ENCODE measurements around the gene GRIK4.

The GRIK4 gene

DNA sequence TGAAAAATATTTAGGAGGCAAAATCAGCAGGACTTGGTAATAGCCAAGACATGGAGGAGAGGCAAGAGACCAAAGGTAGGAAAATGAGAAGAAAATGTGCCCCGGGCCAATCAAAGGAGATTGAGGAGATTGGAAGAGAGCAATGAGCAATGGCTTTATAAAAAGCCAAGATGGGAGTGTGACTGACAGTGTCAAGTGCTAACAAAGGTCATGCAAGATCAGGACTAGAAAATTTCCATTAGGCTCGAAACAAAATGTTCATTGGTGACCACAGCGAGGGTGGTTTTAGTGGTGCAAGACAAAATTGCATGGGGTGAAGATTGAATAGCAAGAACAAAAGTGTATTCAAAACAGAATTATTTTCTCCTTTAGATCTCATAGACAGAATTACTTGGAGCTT is 467.2 kb downstream of the GRIK4 start:
- Histone ChIP-seq H3K4me3 (replicated peaks; ENCODE audit: insufficient read depth, low read length) (no peak overlapping the region), H3K27ac (replicated peaks) (no peak overlapping the region), H3K27me3 (ENCODE audit: insufficient read depth, poor library complexity, severe bottlenecking) (peaks cover 8% of the 10 kb centered on the region)
- no peak for DNase-seq (ENCODE audit: low read depth in 1 of 2, low spot score in 1 of 2)
- TF ChIP-seq GABPA (IDR thresholded peaks at IDR 0.05; ENCODE audit: low read depth), result no peak
- TF ChIP-seq REST (IDR thresholded peaks at IDR 0.05; ENCODE audit: insufficient replicate concordance, low read depth), result no peak
- TF ChIP-seq, protein P1, sequence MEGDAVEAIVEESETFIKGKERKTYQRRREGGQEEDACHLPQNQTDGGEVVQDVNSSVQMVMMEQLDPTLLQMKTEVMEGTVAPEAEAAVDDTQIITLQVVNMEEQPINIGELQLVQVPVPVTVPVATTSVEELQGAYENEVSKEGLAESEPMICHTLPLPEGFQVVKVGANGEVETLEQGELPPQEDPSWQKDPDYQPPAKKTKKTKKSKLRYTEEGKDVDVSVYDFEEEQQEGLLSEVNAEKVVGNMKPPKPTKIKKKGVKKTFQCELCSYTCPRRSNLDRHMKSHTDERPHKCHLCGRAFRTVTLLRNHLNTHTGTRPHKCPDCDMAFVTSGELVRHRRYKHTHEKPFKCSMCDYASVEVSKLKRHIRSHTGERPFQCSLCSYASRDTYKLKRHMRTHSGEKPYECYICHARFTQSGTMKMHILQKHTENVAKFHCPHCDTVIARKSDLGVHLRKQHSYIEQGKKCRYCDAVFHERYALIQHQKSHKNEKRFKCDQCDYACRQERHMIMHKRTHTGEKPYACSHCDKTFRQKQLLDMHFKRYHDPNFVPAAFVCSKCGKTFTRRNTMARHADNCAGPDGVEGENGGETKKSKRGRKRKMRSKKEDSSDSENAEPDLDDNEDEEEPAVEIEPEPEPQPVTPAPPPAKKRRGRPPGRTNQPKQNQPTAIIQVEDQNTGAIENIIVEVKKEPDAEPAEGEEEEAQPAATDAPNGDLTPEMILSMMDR (IDR thresholded peaks at IDR 0.05; ENCODE audit: insufficient read depth, low read length), result no peak
- no peak for TF ChIP-seq SPI1 (IDR thresholded peaks at IDR 0.05; ENCODE audit: borderline replicate concordance, low read depth)
- TF ChIP-seq POLR2AphosphoS5 (IDR thresholded peaks at IDR 0.05; ENCODE audit: low read depth), result no peak

DNA sequence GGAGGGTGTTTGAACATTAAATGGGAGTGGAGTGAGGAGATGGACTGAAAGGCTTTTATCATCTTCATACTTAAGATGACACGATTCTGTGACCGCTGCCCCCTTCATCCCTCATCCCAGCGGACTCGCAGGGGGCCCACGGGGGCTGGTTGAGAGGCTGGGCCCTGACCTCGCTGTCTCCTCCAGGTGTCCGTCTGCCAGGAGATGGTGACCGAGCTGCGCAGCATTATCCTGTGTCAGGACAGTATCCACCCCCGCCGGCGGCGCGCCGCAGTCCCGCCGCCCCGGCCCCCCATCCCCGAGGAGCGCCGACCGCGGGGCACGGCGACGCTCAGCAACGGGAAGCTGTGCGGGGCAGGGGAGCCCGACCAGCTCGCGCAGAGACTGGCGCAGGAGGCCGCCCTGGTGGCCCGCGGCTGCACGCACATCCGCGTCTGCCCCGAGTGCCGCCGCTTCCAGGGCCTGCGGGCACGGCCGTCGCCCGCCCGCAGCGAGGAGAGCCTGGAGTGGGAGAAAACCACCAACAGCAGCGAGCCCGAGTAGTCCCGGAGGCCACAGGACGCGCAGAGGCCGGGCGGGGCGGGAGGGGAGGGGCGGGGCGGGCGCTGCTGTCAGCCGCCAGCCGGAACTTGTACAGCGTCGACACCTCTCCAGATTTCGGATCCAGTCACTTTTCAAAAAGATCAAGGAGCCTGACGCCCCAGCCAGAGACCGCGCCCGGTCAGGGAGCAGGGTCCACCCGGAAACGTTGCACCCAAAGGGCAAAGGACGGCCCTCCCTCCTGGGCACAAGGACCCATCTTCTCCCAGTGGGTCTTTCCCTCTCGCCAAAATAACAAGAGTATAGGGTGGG is 474.4 kb downstream of the GRIK4 start:
- peaks cover 37% of the 10 kb centered on the region for H3K27me3 ChIP-seq (ENCODE audit: insufficient read depth, poor library complexity, severe bottlenecking)
- TF ChIP-seq REST (IDR thresholded peaks at IDR 0.05; ENCODE audit: insufficient replicate concordance, low read depth) (no peak), SPI1 (IDR thresholded peaks at IDR 0.05; ENCODE audit: borderline replicate concordance, low read depth) (no peak), POLR2AphosphoS5 (IDR thresholded peaks at IDR 0.05; ENCODE audit: low read depth) (no peak), GABPA (IDR thresholded peaks at IDR 0.05; ENCODE audit: low read depth) (no peak)
- TF ChIP-seq, protein P1 (IDR thresholded peaks at IDR 0.05; ENCODE audit: insufficient read depth, low read length), result no peak
- H3K27ac ChIP-seq (replicated peaks), result no peak overlapping the region
- H3K4me3 ChIP-seq (replicated peaks; ENCODE audit: insufficient read depth, low read length), result peak overlapping the region; percentile 28
- peak; percentile 14 to 27 for DNase-seq (ENCODE audit: low read depth in 1 of 2, low spot score in 1 of 2)

DNA sequence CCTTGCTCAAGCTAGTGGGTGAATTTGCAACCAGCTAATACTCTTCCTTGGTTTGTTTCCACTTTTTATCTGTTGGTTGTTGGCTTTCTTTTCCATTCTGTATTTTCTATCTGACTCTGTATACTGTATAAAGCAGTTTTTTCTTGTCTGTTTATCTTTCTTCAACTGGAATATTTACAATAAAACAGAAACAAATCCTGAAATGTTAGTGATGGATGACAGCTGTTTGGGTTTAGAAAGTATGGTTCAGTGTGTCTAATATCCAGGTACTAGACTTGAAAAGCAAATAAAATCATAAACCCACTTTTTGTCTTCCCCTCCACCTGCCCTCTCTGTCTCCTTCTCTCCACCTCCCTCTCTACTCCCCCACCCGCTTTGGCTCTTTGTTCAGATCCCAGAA is 477.1 kb downstream of the GRIK4 start:
- Histone ChIP-seq H3K4me3 (replicated peaks; ENCODE audit: insufficient read depth, low read length) (no peak overlapping the region), H3K27me3 (ENCODE audit: insufficient read depth, poor library complexity, severe bottlenecking) (peaks cover 39% of the 10 kb centered on the region)
- TF ChIP-seq POLR2AphosphoS5 (IDR thresholded peaks at IDR 0.05; ENCODE audit: low read depth), result no peak
- no peak for TF ChIP-seq GABPA (IDR thresholded peaks at IDR 0.05; ENCODE audit: low read depth)
- TF ChIP-seq SPI1 (IDR thresholded peaks at IDR 0.05; ENCODE audit: borderline replicate concordance, low read depth), result no peak

GRCh38 chr11:120991830-120992686 is 480.5 kb downstream of the GRIK4 start:
- Histone ChIP-seq H3K4me3 (replicated peaks; ENCODE audit: insufficient read depth, low read length) (no peak overlapping the region), H3K27ac (replicated peaks) (no peak overlapping the region), H3K27me3 (ENCODE audit: insufficient read depth, poor library complexity, severe bottlenecking) (peaks cover 28% of the 10 kb centered on the region)
- no peak for DNase-seq (ENCODE audit: low read depth in 1 of 2, low spot score in 1 of 2)
- TF ChIP-seq, protein P1 (IDR thresholded peaks at IDR 0.05; ENCODE audit: insufficient read depth, low read length), result no peak
- no peak for TF ChIP-seq POLR2AphosphoS5 (IDR thresholded peaks at IDR 0.05; ENCODE audit: low read depth)
- TF ChIP-seq GABPA (IDR thresholded peaks at IDR 0.05; ENCODE audit: low read depth), result no peak
- no peak for TF ChIP-seq SPI1 (IDR thresholded peaks at IDR 0.05; ENCODE audit: borderline replicate concordance, low read depth)
- no peak for TF ChIP-seq REST (IDR thresholded peaks at IDR 0.05; ENCODE audit: insufficient replicate concordance, low read depth)

More for the DNA sequence above, 477.1 kb downstream of the GRIK4 start:
- DNase-seq (ENCODE audit: low read depth in 1 of 2, low spot score in 1 of 2), result no peak
- no peak overlapping the region for H3K27ac ChIP-seq (replicated peaks)
